B cell (primary cell): Measurements from ENCODE around the gene ERBB4. TPM values are rescaled to one million over a fixed set of nuclear protein-coding genes. Genes with fewer than 3 reads are reported as not detected.

Source experiments
- ATAC-seq: fragments of 200-7000 bp; cut with Tn5 transposase; one replicate; pipeline ENCODE4 v1.10.0; 2021; ENCODE audit warnings: low read depth, mild to moderate bottlenecking, moderate number of reproducible peaks, moderate library complexity
- CTCF ChIA-PET: fragments of 350-600 bp; sonication (Branson Sonifier 250); formaldehyde crosslinking; loops from one replicate; lab custom pipeline; 2021; ENCODE audit warnings: antibody characterized with exemption, inconsistent platforms; lab: Charles Lee
- POLR2A ChIA-PET: fragments of 350-600 bp; sonication (Branson Sonifier 250); formaldehyde crosslinking; loops from one replicate; lab custom pipeline; 2021; ENCODE audit warnings: antibody characterized with exemption; lab: Charles Lee
- DNase-seq: peaks from one replicate; pipeline ENCODE4 v3.0.0; 2013
- H2AFZ ChIP-seq: 2 replicates; pipeline ENCODE4 v1.6.1; 2012; ENCODE audit warnings: mild to moderate bottlenecking, low read depth, low read length; ENCODE audit not compliant: insufficient read depth, poor library complexity, severe bottlenecking
- H3K27ac ChIP-seq, 2 donors: 1 replicate in 1 of 2; 2 replicates in 1 of 2; pipeline ENCODE4 v1.5.1; 2012 to 2013; ENCODE audit warnings: low read length in 2 of 2, mild to moderate bottlenecking in 2 of 2, moderate library complexity in 1 of 2
- H3K27me3 ChIP-seq, 4 experiments: fragments of 200-600 bp in 1 of 4; sonication (generic) in 1 of 4; replicated peaks in 1 of 4; 1 replicate in 2 of 4; 2 replicates in 2 of 4; pipeline versions ENCODE4 v1.6.1 to v1.7.0; 2013 to 2016; ENCODE audit warnings: low read length in 3 of 4, mild to moderate bottlenecking in 2 of 4, mixed read lengths in 1 of 4, moderate library complexity in 1 of 4; ENCODE audit not compliant: insufficient read depth in 4 of 4, control insufficient read depth in 3 of 4; ENCODE audit errors: control extremely low read depth in 1 of 4
- H3K36me3 ChIP-seq, 2 experiments: replicated peaks in 1 of 2; 1 replicate in 1 of 2; 2 replicates in 1 of 2; pipeline versions ENCODE4 v1.6.1 to v1.7.1; 2013; ENCODE audit warnings: low read length in 1 of 2; ENCODE audit not compliant: insufficient read depth in 2 of 2, control insufficient read depth in 1 of 2; ENCODE audit errors: control extremely low read depth in 1 of 2, extremely low read depth in 1 of 2
- H3K4me1 ChIP-seq, 2 donors: fragments of 200-600 bp in 1 of 2; sonication (generic) in 1 of 2; 1 replicate in 1 of 2; 2 replicates in 1 of 2; pipeline versions ENCODE4 v1.5.1 to v1.6.1; 2013 to 2017; ENCODE audit warnings: low read length in 2 of 2; ENCODE audit not compliant: control insufficient read depth in 2 of 2, insufficient read depth in 2 of 2
- H3K4me2 ChIP-seq: replicated peaks from 2 replicates; pipeline ENCODE3; 2012; ENCODE audit warnings: mild to moderate bottlenecking, low read depth, low read length; ENCODE audit not compliant: poor library complexity, severe bottlenecking
- H3K4me3 ChIP-seq, 5 experiments: fragments of 200-600 bp in 1 of 5; sonication (generic) in 1 of 5; 1 replicate in 3 of 5; 2 replicates in 2 of 5; pipeline versions ENCODE4 v1.5.1 to v1.7.0; 2011 to 2016; ENCODE audit warnings: low read length in 4 of 5, mild to moderate bottlenecking in 4 of 5, low read depth in 2 of 5, control low read depth in 1 of 5, moderate library complexity in 1 of 5; ENCODE audit not compliant: insufficient read depth in 1 of 5; ENCODE audit errors: control extremely low read depth in 1 of 5, extremely low read depth in 1 of 5
- H3K79me2 ChIP-seq: fragments of 200-600 bp; sonication (generic); one replicate; pipeline ENCODE4 v1.6.0; 2016; ENCODE audit warnings: low read length; ENCODE audit not compliant: control insufficient read depth, insufficient read depth
- H3K9ac ChIP-seq: fragments of 200-600 bp; sonication (generic); 2 replicates; pipeline ENCODE4 v1.6.1; 2017; ENCODE audit warnings: mild to moderate bottlenecking, low read length, moderate library complexity
- H3K9me3 ChIP-seq, 3 donors: one replicate each; pipeline versions ENCODE4 v1.6.1 to v1.7.1; 2013; ENCODE audit warnings: low read length in 2 of 3; ENCODE audit not compliant: control insufficient read depth in 2 of 3, insufficient read depth in 1 of 3; ENCODE audit errors: control extremely low read depth in 1 of 3
- H4K20me1 ChIP-seq: 2 replicates; pipeline ENCODE4 v1.6.0; 2012; ENCODE audit warnings: mild to moderate bottlenecking, low read length; ENCODE audit not compliant: insufficient read depth, control insufficient read depth, poor library complexity, severe bottlenecking
- H3K27ac Mint-ChIP-seq: one replicate; pipeline ENCODE4 v1.8.0; 2021; ENCODE audit warnings: mixed read lengths
- H3K27me3 Mint-ChIP-seq: one replicate; pipeline ENCODE4 v1.8.0; 2021; ENCODE audit warnings: mixed read lengths
- H3K4me1 Mint-ChIP-seq: one replicate; pipeline ENCODE4 v1.8.0; 2021; ENCODE audit warnings: mixed read lengths
- H3K4me3 Mint-ChIP-seq: one replicate; pipeline ENCODE4 v1.8.0; 2021; ENCODE audit warnings: mixed read lengths
- H3K9me3 Mint-ChIP-seq: one replicate; pipeline ENCODE4 v1.8.0; 2022; ENCODE audit warnings: mixed read lengths; ENCODE audit not compliant: insufficient read depth
- EZH2 ChIP-seq: IDR thresholded peaks from 2 replicates; pipeline ENCODE4 v1.6.1; 2012; ENCODE audit warnings: borderline replicate concordance, low read depth, mild to moderate bottlenecking, moderate library complexity, low read length; ENCODE audit not compliant: insufficient read depth, poor library complexity, severe bottlenecking
- WGBS: methylation state at CpG from one replicate; pipeline ENCODE4 v1.1.5; 2013; ENCODE audit warnings: missing lambda C conversion rate; ENCODE audit not compliant: insufficient coverage; 5-methylcytosine and 5-hydroxymethylcytosine counted together
- intact Hi-C: fragments of 100-400 bp; cut with micrococcal nuclease; formaldehyde crosslinking; loops from one replicate; pipeline ENCODE4 v1.10.0; 2022
- polyA plus RNA-seq: library from polyadenylated mRNA; depleted of rRNA; stranded (reverse); fragments of >200 nt; gene quantifications from 2 replicates; pipeline ENCODE4 v1.2.3, GENCODE V29; 2012
- total RNA-seq, 2 donors: library from RNA; stranded (reverse); fragments of 120-200 nt in 1 of 2; gene quantifications; 1 replicate in 1 of 2; 2 replicates in 1 of 2; pipeline versions ENCODE4 v1.2.3 to v1.2.4, GENCODE V29; 2013 to 2022
- TF ChIP-seq, protein P1 (sequence below): fragments of 200-600 bp; IDR thresholded peaks from one replicate; pipeline ENCODE4 v1.8.0; 2022; ENCODE audit warnings: antibody characterized with exemption, mild to moderate bottlenecking

The ERBB4 gene
- total and polyA plus RNA-seq, 2 donors (not counting 1 experiment from before 2014, with no cell fraction given), result not detected

DNA sequence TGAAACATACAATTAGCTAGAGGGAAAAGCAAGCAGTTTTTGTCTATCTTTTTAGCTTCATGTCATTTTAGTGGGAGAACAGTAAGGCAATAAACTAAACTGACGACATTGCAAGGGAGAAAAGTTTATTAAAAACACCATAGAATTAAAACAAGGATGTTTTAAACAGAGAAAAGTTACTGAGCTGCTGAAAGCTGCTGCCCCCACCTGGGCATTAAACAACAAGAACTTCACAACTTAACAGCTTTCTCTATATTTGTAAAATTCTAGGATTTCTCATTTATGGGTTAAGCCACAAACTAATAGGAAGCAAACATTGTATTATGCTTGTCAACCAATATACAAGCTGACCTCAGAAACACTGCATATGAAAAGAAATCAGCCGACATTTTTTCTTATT, 289.2 kb downstream of the ERBB4 start:
- ATAC-seq (no peak), DNase-seq (no peak)
- H3K27ac ChIP-seq, result no peak overlapping the region
- H3K36me3 ChIP-seq, result no peaks in the 10 kb centered on the region
- TF ChIP-seq, protein P1, sequence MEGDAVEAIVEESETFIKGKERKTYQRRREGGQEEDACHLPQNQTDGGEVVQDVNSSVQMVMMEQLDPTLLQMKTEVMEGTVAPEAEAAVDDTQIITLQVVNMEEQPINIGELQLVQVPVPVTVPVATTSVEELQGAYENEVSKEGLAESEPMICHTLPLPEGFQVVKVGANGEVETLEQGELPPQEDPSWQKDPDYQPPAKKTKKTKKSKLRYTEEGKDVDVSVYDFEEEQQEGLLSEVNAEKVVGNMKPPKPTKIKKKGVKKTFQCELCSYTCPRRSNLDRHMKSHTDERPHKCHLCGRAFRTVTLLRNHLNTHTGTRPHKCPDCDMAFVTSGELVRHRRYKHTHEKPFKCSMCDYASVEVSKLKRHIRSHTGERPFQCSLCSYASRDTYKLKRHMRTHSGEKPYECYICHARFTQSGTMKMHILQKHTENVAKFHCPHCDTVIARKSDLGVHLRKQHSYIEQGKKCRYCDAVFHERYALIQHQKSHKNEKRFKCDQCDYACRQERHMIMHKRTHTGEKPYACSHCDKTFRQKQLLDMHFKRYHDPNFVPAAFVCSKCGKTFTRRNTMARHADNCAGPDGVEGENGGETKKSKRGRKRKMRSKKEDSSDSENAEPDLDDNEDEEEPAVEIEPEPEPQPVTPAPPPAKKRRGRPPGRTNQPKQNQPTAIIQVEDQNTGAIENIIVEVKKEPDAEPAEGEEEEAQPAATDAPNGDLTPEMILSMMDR, result no peak
- no peak for TF ChIP-seq EZH2
- no peaks in the 10 kb centered on the region for H3K9me3 Mint-ChIP-seq
- H3K79me2 ChIP-seq, result no peaks in the 10 kb centered on the region
- POLR2A ChIA-PET, result no interaction called here
- no peak overlapping the region for H3K4me2 ChIP-seq
- H3K4me3 Mint-ChIP-seq, result no peak overlapping the region
- no peaks in the 10 kb centered on the region for H3K9me3 ChIP-seq
- no peaks in the 10 kb centered on the region for H3K4me1 ChIP-seq
- no peak overlapping the region for H2AFZ ChIP-seq
- H3K9ac ChIP-seq, result no peak overlapping the region
- H4K20me1 ChIP-seq, result no peaks in the 10 kb centered on the region
- H3K4me1 Mint-ChIP-seq, result no peaks in the 10 kb centered on the region
- no peaks in the 10 kb centered on the region for H3K27me3 Mint-ChIP-seq
- no CpG with 5 or more reads among the region's 2 CpGs for WGBS
- no peaks in the 10 kb centered on the region for H3K27me3 ChIP-seq
- intact Hi-C loops, result no loop called here
- H3K27ac Mint-ChIP-seq, result no peak overlapping the region
- CTCF ChIA-PET, result no interaction called here
- no peak overlapping the region for H3K4me3 ChIP-seq

DNA sequence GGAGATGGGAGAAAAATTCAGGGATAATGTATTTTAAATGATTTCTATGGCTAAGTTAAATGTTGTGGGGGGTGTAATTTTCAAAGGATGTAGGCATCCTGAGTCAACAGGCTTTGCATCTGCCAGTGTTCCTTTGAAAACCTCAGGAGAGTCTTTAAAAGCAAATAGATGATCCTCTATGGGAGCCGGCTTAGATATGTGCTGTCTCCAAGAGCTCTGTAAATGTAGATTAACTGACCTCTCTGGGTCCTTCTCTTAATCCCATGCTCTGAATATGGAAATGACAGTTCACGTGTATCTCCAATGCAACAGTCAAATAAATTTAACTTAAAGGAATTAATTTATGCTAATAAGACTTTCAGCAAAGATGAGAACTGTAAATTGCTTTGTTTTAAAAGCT, 292.7 kb downstream of the ERBB4 start:
- POLR2A ChIA-PET, result no interaction called here
- H3K4me1 ChIP-seq, result no peaks in the 10 kb centered on the region
- no peaks in the 10 kb centered on the region for H3K9me3 ChIP-seq
- Mint-ChIP-seq H3K27me3 (no peaks in the 10 kb centered on the region), H3K27ac (no peak overlapping the region), H3K9me3 (no peaks in the 10 kb centered on the region), H3K4me1 (no peaks in the 10 kb centered on the region), H3K4me3 (no peak overlapping the region)
- intact Hi-C loops, result no loop called here
- no peak overlapping the region for H3K4me3 ChIP-seq
- no peaks in the 10 kb centered on the region for H3K27me3 ChIP-seq
- ATAC-seq, result no peak
- no peaks in the 10 kb centered on the region for H4K20me1 ChIP-seq
- H3K36me3 ChIP-seq, result no peaks in the 10 kb centered on the region
- H3K9ac ChIP-seq, result no peak overlapping the region
- H3K79me2 ChIP-seq, result no peaks in the 10 kb centered on the region
- no peak for DNase-seq
- TF ChIP-seq EZH2, result no peak
- TF ChIP-seq, protein P1, result no peak
- H3K27ac ChIP-seq, result no peak overlapping the region
- CTCF ChIA-PET, result no interaction called here
- H2AFZ ChIP-seq, result no peak overlapping the region
- 67% methylated on average over 1 of the region's 2 CpGs for WGBS
- H3K4me2 ChIP-seq, result no peak overlapping the region
